GM19463 (cell line): ENCODE measurements around the gene CFAP300.

Source experiments
- ATAC-seq: cut with Tn5 transposase; IDR thresholded peaks from one replicate; pipeline ENCODE4 v1.9.1; 2021; ENCODE audit warnings: mild to moderate bottlenecking, moderate library complexity; ENCODE audit not compliant: unreplicated experiment

CFAP300 gene

DNA sequence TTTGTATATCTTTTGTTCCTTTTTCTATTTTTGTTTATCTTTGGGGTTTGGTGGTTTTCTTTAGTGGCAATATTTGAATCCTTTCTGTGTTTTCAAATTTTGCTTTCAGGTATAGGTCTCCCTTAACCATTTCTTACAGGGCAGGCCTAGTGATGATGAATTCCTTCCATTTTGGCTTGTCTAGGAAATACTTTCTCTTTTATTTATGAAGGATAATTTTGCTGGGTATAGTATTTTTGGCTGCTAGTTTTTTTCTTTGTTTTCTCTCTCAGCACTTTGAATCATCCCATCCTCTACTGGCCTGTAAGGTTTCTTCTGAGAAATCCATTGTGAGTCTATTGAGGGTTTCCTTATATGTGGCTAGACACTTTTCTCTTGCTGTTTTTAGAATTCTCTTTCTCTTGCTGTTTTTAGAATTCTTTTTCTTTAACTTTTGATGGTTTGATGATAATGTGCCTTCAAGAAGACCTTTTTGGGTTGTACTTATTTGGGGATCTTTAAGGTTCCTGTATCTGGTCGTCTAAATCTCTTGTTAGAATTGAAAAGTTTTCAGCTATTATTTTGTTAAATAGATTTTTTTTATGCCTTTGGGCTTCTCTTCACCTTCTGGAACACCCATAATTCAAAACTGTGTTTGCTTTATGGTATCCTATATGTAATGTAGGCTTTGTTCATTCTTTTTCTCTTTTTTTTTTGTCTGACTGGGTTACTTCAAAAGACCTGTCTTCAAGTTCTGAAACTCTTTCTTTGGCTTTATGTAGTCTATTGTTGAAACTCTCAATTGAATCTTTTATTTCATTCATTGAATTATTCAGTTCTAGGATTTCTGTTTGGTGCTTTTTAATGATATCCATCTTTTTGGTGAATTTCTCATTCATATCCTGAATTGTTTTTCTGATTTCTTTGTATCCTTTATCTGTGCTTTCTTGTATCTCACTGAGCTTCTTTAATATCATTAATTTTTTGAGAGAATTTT lies 24.5 kb downstream of the CFAP300 start:
- ATAC-seq, result no peak

DNA sequence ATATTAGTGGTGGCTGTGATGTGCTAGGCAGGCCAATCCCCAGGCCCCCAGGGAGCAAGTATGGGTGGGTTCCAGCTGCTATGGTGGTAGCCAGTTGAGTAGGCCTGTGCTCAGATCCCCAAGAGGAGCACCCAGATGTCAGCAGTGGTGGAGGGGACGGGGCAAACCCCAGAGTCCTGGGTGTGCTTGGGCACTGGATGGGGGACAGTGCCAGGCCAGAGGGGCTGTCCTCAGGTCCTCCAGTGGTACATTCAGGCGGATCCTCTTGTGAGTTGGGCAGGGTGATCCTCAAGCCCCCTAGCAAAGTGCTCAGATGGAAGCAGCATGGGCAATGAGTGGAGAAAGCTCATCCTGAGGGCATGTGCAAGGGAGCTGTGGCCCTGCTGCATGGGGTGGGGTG lies 26.0 kb downstream of the CFAP300 start:
- ATAC-seq, result no peak

DNA sequence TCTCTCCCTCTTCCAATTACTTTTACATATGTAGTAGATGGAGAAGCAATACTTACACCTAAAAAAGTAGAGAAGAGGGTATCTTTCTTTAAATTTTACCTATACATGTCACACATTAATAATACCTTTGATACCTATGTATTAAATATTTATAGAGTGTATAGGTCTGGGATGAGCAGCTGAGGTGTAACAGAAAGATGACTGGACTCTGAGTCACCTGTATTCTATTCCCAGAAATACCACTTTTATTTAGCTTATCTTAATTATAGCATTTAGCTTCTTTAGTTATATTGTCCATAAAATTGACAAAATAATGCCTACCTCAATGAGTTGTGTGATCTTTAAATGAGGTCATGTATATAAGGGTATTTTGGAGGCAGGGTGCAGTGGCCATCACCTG lies 32.4 kb downstream of the CFAP300 start:
- ATAC-seq, result no peak

DNA sequence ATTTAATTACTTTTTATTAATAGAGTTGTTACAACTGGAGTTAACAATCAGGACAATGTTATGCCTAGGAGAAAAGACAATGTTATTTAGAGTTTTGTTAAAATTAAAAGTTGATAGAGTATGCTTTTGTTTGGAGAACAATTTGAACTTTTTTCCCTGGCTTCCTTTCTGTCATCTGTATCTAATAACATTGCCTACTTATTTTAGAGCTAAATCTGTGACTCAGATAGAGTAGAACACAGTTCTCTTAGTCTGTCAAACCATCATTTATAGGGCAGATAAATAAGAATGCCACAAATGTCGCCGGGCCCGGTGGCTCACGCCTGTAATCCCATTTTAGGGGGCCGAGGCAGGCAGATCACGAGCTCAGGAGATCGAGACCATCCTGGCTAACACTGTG lies 34.1 kb downstream of the CFAP300 start:
- ATAC-seq, result no peak

DNA sequence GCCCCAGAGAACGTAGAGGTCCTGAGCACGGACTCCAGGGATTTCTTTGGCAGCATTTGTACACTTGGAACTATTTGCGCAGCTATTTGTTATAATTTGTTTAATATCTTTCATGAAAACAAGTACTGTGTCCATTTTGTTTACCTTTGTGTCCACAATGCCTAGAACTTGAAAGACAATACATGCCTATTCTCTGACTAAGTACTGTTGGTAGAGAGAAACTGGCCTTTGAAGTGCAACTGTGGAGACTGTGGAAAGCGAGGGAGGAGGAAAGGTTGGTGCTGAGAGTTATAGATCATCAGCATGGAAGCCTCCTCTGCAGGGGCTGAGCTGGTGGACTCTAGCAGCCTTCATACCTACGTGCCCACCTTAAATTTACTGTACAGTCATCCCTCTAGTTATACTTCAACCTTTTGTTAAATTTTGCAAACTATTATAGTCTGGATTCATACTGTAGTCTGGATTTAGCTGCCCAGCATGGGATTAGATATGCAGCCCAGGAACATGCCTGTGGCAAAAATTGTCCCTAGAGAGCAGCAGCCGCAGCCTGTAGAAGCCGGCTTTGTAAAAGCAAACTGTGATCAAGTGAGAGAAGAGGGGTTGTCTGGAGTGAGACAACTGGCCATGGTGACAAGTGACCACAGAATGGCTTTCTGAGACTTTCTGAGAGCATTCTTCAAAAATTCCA lies 38.8 kb downstream of the CFAP300 start:
- ATAC-seq, result no peak

GRCh38 chr11:102097186-102097585 lies 49.9 kb downstream of the CFAP300 start:
- ATAC-seq, result no peak

DNA sequence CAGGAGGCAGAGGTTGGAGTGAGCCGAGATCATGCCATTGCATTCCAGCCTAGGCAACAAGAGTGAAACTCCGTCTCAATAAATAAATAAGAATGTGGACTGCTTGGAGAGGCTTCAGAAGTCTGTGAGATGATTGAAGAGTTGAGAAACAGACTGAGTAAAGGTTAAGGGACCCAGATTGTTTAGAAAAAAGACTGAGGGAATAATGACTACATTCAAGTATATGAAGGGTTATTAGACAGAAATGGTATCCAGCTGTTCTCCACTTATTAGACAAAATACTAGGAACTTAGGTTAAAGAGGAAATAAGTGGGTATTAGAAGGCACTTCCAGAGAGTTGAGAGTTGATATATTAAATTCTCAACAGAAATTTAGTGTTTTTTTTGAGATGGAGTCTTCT lies 52.5 kb downstream of the CFAP300 start:
- no peak for ATAC-seq

DNA sequence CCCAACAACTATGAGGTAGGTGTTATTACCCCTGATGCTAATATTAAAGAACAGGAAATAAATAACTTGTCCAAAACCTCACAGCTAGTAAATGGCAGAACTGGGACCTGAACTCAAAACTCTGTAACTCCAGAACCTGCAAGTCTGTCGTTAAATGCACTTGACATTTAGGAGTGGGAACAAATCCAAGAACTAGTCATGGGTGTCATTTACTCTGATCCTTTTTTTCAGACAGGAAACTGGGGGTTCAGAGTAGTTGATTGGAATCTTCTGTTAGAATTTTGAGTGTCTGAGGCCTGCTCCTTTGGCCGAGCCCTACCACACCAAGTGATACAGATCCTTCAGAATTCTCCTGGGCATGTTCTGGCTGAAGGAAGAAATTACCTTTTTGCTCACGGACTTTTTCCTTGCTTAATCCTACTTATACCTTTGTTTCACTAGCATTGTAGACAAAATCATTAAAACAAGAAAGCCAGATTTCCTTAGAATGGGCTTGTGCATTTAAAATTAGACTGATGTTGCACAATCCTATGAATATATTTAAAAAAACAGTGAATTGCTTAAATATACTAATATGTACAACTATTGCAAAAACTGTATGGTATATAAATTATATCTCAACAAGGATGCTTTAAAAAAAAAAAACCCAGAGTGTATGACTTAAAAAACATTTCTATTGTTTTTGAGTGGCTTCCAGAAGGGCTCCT lies 61.6 kb downstream of the CFAP300 start:
- no peak for ATAC-seq

DNA sequence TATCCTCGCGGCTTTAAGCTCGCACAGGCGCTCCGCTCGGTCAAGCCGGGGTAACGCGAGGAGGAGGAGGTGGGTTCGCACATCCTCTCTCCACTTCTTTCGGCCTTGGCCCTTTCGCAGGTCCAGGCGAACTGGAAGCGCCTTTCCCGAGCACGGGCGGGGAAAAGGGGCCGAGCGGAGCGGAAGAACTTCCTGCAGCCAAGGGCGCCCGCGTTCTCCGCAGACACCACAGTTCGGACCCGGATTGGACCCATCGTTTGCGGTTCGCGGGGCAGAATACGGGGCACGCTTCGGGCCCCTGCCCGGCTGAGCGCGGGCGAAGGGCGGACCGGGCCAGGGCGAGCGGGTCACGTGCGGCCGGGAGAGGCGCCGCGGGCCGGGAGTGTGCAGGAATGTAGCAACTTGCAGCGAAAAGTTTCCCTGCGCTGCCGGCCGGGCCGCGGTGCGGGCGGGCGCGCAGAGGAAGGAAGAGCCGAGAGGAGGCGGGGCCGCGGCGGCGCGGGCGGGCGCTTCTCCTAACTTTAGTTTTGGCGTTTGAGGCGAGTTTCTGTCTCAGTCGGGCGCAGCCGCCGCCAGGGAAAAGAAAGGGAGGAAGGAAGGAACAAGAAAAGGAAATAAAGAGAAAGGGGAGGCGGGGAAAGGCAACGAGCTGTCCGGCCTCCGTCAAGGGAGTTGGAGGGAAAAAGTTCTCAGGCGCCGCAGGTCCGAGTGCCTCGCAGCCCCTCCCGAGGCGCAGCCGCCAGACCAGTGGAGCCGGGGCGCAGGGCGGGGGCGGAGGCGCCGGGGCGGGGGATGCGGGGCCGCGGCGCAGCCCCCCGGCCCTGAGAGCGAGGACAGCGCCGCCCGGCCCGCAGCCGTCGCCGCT lies 62.9 kb downstream of the CFAP300 start, which contains the start of gene YAP1:
TSS of gene YAP1 (plus strand) at position 552 of the 865 bp plus-strand sequence. CDS start 402 bp downstream, outside the sequence.
- ATAC-seq, result peak; percentile 84

DNA sequence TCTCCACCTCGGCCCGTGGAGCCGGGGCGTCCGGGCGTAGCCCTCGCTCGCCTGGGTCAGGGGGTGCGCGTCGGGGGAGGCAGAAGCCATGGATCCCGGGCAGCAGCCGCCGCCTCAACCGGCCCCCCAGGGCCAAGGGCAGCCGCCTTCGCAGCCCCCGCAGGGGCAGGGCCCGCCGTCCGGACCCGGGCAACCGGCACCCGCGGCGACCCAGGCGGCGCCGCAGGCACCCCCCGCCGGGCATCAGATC lies 63.4 kb downstream of the CFAP300 start:
- ATAC-seq, result peak; percentile 23

DNA sequence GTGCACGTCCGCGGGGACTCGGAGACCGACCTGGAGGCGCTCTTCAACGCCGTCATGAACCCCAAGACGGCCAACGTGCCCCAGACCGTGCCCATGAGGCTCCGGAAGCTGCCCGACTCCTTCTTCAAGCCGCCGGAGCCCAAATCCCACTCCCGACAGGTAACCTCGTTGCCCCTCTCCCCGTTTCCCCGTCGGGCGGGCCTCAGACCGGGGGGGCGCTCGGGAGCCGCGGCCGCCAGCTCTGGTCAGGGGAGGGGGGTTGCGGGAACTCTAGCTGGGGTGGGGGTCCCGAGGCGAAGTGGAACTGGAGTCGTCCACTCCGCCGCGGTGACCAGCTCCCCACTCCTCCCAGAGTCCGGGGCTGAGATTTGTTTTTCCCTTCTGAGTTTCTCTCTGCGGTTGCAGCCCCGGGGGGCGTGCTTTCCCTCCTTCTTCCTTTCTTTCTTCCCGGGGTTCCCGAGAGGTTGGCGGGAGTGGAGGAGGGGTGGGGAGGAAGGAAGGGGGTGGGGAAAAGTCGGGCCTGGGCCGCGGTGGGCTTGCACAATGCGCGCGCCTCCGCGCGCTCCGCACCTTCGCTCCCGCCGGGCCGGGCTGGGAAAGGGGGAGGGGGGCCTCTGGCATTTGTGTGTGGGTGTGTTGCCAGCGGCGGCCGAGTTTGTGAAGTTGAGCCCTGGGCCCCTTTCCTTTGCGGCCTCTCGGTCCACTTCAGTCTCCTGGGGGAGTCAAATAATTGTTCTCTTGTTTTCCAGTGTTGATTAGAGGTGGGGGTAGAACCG lies 64.0 kb downstream of the CFAP300 start:
- ATAC-seq, result no peak

GRCh38 chr11:102111787-102112508 lies 64.7 kb downstream of the CFAP300 start:
- ATAC-seq, result no peak

- ATAC-seq, result no peak
Measured at GRCh38 chr11:102112509-102112821, 65.2 kb downstream of the CFAP300 start.

DNA sequence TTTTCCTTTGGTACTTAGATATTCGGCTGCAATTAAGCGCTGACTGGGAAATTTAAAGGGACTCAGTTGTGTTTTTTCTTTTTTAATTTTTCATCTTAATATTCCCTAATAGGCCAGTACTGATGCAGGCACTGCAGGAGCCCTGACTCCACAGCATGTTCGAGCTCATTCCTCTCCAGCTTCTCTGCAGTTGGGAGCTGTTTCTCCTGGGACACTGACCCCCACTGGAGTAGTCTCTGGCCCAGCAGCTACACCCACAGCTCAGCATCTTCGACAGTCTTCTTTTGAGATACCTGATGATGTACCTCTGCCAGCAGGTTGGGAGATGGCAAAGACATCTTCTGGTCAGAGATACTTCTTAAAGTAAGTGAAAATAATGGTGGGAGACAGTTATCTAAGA lies 66.8 kb downstream of the CFAP300 start:
- no peak for ATAC-seq

DNA sequence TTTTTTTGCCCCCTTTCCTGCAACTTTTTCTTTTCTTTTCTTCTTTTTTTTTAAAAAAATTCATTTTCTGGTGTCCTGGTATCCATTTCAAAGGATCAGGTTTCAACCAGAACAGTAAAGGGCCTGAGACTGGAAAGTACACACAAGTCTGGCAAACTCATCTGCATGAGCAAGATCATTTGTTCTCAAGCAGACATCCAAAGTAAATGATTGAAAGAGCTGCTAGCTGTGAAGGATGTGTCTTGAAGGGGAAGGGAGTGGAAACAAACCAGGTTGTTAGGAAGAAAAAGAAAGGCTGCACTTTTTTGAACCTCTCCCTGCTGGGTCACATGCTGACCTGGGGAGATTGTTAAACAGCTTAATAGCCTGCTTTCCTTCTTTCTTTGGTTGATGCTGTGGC lies 68.3 kb downstream of the CFAP300 start:
- no peak for ATAC-seq

DNA sequence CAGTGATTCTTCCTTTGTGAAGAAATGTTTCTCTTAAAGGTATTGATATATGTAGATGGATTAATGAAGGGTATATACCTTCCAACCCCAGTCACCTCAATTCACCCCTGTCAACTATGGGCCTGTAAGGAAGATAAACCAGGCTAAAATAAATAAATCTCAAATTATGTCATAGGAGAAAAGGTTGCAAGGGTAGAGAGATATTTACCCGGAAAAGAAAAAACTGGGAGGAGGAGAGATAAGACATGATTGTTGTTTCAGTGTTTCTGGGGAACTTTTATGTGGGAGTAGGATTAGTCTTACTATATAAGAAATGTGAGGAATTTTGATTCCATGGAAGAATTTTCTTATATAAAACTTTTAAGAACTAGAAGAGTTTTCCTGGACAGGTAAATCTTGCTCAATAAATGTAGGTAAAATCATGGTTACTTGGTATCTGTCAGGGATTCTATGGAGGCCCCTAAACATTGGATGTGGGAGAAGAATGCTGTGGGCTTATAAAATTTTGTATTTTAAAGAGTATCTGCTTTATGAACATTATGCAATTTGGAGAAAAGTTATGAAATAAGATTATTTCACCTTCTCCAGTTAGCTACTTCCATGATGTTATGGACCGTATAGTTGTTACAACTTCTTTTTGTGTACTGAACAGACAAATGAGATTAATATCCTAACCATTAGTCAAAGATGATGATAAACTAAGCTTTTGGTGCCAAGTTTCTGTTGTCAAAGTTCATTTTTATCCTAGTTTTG lies 69.4 kb downstream of the CFAP300 start:
- ATAC-seq, result no peak

GRCh38 chr11:102117472-102118113 lies 70.4 kb downstream of the CFAP300 start:
- ATAC-seq, result no peak

GRCh38 chr11:102118937-102119336 lies 71.7 kb downstream of the CFAP300 start:
- ATAC-seq, result no peak
